Measurements from ENCODE around the gene TUBB4B.

TUBB4B gene

GRCh38 chr9:137227054-137227852 lies 13.8 kb upstream of the TUBB4B start, which contains the start of gene RNF224 (continued):
- TF ChIP-seq, protein P1, sequence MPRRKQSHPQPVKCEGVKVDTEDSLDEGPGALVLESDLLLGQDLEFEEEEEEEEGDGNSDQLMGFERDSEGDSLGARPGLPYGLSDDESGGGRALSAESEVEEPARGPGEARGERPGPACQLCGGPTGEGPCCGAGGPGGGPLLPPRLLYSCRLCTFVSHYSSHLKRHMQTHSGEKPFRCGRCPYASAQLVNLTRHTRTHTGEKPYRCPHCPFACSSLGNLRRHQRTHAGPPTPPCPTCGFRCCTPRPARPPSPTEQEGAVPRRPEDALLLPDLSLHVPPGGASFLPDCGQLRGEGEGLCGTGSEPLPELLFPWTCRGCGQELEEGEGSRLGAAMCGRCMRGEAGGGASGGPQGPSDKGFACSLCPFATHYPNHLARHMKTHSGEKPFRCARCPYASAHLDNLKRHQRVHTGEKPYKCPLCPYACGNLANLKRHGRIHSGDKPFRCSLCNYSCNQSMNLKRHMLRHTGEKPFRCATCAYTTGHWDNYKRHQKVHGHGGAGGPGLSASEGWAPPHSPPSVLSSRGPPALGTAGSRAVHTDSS (tag by site-specific recombination; IDR thresholded peaks at IDR 0.05), result no peak
- TF ChIP-seq BCL11A (tag by site-specific recombination; IDR thresholded peaks at IDR 0.05; ENCODE audit: low read depth) (peak; percentile 52; the same call in 1 of the 2 replicates), GLIS1 (tag by site-specific recombination; IDR thresholded peaks at IDR 0.05) (peak; percentile 81), ZNF449 (tag by site-specific recombination; IDR thresholded peaks at IDR 0.05) (no peak), ZEB2 (tag by site-specific recombination; IDR thresholded peaks at IDR 0.05) (peak; percentile 54; the same call in 1 of the 2 replicates), KLF7 (tag by site-specific recombination; IDR thresholded peaks at IDR 0.05; ENCODE audit: borderline replicate concordance) (no peak), ZBTB17 (tag by site-specific recombination; IDR thresholded peaks at IDR 0.05) (peak; percentile 85), ZNF571 (tag by site-specific recombination; IDR thresholded peaks at IDR 0.05) (no peak), ZNF791 (tag by site-specific recombination; IDR thresholded peaks at IDR 0.05) (no peak), ZNF121 (tag by site-specific recombination; IDR thresholded peaks at IDR 0.05) (0 out of 2 replicates have a peak, but pooled peaks have one; percentile 46), YY1 (tag by site-specific recombination; IDR thresholded peaks at IDR 0.05) (no peak), ZNF16 (tag by site-specific recombination; IDR thresholded peaks at IDR 0.05; ENCODE audit: low read depth) (no peak), HIC1 (tag by site-specific recombination; IDR thresholded peaks at IDR 0.05) (peak; percentile 79), ZSCAN30 (tag by site-specific recombination; IDR thresholded peaks at IDR 0.05) (peak; percentile 92), HOXD13 (CRISPR knock-in tag; IDR thresholded peaks at IDR 0.05; ENCODE audit: borderline replicate concordance) (no peak), ZNF169 (tag by site-specific recombination; IDR thresholded peaks at IDR 0.05) (no peak), ZFP69B (tag by site-specific recombination; IDR thresholded peaks at IDR 0.05) (peak; percentile 29; the same call in 1 of the 2 replicates), ZNF626 (tag by site-specific recombination; IDR thresholded peaks at IDR 0.05) (no peak), ZNF529 (tag by site-specific recombination; IDR thresholded peaks at IDR 0.05; ENCODE audit: insufficient replicate concordance) (no peak), ATF2 (tag by site-specific recombination; IDR thresholded peaks at IDR 0.05; ENCODE audit: low read depth) (no peak), ZNF2 (tag by site-specific recombination; IDR thresholded peaks at IDR 0.05) (peak; percentile 63; the same call in 1 of the 2 replicates), ZNF239 (tag by site-specific recombination; IDR thresholded peaks at IDR 0.05) (no peak)
- TF ChIP-seq, protein P2, sequence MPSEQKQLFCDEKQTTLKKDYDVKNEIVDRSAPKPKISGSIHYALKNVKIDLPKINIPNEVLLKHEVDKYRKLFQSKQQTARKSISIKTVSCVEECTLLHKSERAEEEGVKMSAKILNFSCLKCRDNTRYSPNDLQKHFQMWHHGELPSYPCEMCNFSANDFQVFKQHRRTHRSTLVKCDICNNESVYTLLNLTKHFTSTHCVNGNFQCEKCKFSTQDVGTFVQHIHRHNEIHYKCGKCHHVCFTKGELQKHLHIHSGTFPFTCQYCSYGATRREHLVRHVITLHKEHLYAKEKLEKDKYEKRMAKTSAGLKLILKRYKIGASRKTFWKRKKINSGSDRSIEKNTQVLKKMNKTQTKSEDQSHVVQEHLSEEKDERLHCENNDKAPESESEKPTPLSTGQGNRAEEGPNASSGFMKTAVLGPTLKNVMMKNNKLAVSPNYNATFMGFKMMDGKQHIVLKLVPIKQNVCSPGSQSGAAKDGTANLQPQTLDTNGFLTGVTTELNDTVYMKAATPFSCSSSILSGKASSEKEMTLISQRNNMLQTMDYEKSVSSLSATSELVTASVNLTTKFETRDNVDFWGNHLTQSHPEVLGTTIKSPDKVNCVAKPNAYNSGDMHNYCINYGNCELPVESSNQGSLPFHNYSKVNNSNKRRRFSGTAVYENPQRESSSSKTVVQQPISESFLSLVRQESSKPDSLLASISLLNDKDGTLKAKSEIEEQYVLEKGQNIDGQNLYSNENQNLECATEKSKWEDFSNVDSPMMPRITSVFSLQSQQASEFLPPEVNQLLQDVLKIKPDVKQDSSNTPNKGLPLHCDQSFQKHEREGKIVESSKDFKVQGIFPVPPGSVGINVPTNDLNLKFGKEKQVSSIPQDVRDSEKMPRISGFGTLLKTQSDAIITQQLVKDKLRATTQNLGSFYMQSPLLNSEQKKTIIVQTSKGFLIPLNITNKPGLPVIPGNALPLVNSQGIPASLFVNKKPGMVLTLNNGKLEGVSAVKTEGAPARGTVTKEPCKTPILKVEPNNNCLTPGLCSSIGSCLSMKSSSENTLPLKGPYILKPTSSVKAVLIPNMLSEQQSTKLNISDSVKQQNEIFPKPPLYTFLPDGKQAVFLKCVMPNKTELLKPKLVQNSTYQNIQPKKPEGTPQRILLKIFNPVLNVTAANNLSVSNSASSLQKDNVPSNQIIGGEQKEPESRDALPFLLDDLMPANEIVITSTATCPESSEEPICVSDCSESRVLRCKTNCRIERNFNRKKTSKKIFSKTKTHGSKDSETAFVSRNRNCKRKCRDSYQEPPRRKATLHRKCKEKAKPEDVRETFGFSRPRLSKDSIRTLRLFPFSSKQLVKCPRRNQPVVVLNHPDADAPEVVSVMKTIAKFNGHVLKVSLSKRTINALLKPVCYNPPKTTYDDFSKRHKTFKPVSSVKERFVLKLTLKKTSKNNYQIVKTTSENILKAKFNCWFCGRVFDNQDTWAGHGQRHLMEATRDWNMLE (tag by site-specific recombination; conservative IDR thresholded peaks at IDR 0.05; ENCODE audit: low read depth), result no peak
- TF ChIP-seq, protein P3, sequence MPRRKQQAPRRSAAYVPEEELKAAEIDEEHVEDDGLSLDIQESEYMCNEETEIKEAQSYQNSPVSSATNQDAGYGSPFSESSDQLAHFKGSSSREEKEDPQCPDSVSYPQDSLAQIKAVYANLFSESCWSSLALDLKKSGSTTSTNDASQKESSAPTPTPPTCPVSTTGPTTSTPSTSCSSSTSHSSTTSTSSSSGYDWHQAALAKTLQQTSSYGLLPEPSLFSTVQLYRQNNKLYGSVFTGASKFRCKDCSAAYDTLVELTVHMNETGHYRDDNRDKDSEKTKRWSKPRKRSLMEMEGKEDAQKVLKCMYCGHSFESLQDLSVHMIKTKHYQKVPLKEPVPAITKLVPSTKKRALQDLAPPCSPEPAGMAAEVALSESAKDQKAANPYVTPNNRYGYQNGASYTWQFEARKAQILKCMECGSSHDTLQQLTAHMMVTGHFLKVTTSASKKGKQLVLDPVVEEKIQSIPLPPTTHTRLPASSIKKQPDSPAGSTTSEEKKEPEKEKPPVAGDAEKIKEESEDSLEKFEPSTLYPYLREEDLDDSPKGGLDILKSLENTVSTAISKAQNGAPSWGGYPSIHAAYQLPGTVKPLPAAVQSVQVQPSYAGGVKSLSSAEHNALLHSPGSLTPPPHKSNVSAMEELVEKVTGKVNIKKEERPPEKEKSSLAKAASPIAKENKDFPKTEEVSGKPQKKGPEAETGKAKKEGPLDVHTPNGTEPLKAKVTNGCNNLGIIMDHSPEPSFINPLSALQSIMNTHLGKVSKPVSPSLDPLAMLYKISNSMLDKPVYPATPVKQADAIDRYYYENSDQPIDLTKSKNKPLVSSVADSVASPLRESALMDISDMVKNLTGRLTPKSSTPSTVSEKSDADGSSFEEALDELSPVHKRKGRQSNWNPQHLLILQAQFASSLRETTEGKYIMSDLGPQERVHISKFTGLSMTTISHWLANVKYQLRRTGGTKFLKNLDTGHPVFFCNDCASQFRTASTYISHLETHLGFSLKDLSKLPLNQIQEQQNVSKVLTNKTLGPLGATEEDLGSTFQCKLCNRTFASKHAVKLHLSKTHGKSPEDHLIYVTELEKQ (tag by site-specific recombination; IDR thresholded peaks at IDR 0.05; ENCODE audit: borderline replicate concordance), result no peak

Measured in HEK293 (cell line).